Lower lobe of right lung (tissue), 2 donors: Measurements from ENCODE around the gene EGFL7. TPM values are rescaled to one million over a fixed set of nuclear protein-coding genes. Genes with fewer than 3 reads are reported as not detected.
"Not testable (repeated sequence)": the region's sequence is repeated elsewhere in the genome, so short reads cannot be mapped to it uniquely, and the experiment has no call there.

ENCODE experiments used
- ATAC-seq, 2 donors: fragments of 200-7000 bp; cut with Tn5 transposase; one replicate each; pipeline ENCODE4 v1.9.1; 2020 to 2022; ENCODE audit warnings: mild to moderate bottlenecking in 2 of 2, moderate library complexity in 2 of 2
- DNase-seq: peaks from one replicate; pipeline ENCODE4 v3.0.0-alpha.2; 2020
- H3K27ac ChIP-seq: fragments of 200-600 bp; one replicate; pipeline ENCODE4 v1.8.0; 2022
- H3K27me3 ChIP-seq: fragments of 200-600 bp; one replicate; pipeline ENCODE4 v1.8.0; 2022; ENCODE audit warnings: low read depth
- H3K36me3 ChIP-seq: fragments of 200-600 bp; one replicate; pipeline ENCODE4 v1.8.0; 2022; ENCODE audit warnings: mild to moderate bottlenecking
- H3K4me1 ChIP-seq: fragments of 200-600 bp; one replicate; pipeline ENCODE4 v1.8.0; 2022
- H3K4me3 ChIP-seq: fragments of 200-600 bp; one replicate; pipeline ENCODE4 v1.8.0; 2022; ENCODE audit warnings: mild to moderate bottlenecking
- H3K9me3 ChIP-seq: fragments of 200-600 bp; one replicate; pipeline ENCODE4 v1.8.0; 2022
- intact Hi-C: fragments of 100-400 bp; cut with DNase I; formaldehyde crosslinking; loops from one replicate; pipeline ENCODE4 v1.11.0; 2022
- total RNA-seq: library from RNA; stranded (reverse); fragmentation: NEBNext Ultra II Directional; extraction: Animal tissue kit (Norgen Biotek cat#: 25700); gene quantifications from one replicate; pipeline ENCODE4 v1.2.1, GENCODE V29; 2021
- TF ChIP-seq, protein P1 (sequence below): fragments of 200-600 bp; IDR thresholded peaks from one replicate; pipeline ENCODE4 v1.8.0; 2022; ENCODE audit warnings: antibody characterized with exemption, mild to moderate bottlenecking
- donor health status: DM: no; HTN: yes; CAD: no; lungs with severe emphysema.

EGFL7 gene
- total RNA-seq, 1 donor from 2014 or later = 230 TPM

- Histone ChIP-seq H3K36me3 (no peaks in the 10 kb centered on the region), H3K4me1 (peaks cover 27% of the 10 kb centered on the region), H3K27ac (no peak overlapping the region), H3K9me3 (no peaks in the 10 kb centered on the region), H3K4me3 (peak overlapping the region; percentile 6), H3K27me3 (peaks cover 11% of the 10 kb centered on the region)
- TF ChIP-seq, protein P1, sequence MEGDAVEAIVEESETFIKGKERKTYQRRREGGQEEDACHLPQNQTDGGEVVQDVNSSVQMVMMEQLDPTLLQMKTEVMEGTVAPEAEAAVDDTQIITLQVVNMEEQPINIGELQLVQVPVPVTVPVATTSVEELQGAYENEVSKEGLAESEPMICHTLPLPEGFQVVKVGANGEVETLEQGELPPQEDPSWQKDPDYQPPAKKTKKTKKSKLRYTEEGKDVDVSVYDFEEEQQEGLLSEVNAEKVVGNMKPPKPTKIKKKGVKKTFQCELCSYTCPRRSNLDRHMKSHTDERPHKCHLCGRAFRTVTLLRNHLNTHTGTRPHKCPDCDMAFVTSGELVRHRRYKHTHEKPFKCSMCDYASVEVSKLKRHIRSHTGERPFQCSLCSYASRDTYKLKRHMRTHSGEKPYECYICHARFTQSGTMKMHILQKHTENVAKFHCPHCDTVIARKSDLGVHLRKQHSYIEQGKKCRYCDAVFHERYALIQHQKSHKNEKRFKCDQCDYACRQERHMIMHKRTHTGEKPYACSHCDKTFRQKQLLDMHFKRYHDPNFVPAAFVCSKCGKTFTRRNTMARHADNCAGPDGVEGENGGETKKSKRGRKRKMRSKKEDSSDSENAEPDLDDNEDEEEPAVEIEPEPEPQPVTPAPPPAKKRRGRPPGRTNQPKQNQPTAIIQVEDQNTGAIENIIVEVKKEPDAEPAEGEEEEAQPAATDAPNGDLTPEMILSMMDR = no peak
- intact Hi-C loops = no loop called here
- ATAC-seq = peak; percentile 40 to 54
- peak; percentile 54 for DNase-seq
Measured at GRCh38 chr9:136700959-136701667, 38.4 kb downstream of the EGFL7 start.

DNA sequence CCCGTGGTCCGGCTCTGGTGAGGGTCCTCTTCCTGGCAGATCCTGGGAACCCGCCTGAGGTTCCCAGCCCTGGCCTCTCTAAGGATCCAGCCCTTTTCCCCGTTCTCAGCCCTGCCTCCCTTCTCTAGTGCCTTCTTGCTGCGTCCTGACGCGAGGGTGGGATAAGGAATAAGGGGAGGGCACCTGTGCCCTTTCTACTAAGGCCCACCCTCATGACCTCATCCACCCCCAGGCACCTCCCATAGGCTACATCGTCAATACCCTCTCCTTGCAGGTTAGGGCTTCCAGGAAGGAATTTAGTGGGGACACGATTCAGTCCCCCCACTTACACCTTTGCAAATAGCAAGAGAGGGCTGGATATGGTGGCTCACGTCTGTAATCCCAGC, 38.9 kb downstream of the EGFL7 start:
- peaks cover 11% of the 10 kb centered on the region for H3K27me3 ChIP-seq
- peak overlapping the region; percentile 6 for H3K4me3 ChIP-seq
- no peaks in the 10 kb centered on the region for H3K9me3 ChIP-seq
- DNase-seq = no peak
- H3K4me1 ChIP-seq = peaks cover 22% of the 10 kb centered on the region
- no peaks in the 10 kb centered on the region for H3K36me3 ChIP-seq
- TF ChIP-seq, protein P1 = no peak
- H3K27ac ChIP-seq = no peak overlapping the region
- ATAC-seq = no peak
- intact Hi-C loops = no loop called here

GRCh38 chr9:136703276-136703860, 40.7 kb downstream of the EGFL7 start:
- Histone ChIP-seq H3K27ac (no peak overlapping the region), H3K9me3 (no peaks in the 10 kb centered on the region), H3K36me3 (no peaks in the 10 kb centered on the region), H3K4me3 (no peak overlapping the region), H3K4me1 (peaks cover 13% of the 10 kb centered on the region), H3K27me3 (peaks cover 11% of the 10 kb centered on the region)
- no peak for ATAC-seq
- no peak for DNase-seq
- intact Hi-C loops = no loop called here
- TF ChIP-seq, protein P1 = no peak

DNA sequence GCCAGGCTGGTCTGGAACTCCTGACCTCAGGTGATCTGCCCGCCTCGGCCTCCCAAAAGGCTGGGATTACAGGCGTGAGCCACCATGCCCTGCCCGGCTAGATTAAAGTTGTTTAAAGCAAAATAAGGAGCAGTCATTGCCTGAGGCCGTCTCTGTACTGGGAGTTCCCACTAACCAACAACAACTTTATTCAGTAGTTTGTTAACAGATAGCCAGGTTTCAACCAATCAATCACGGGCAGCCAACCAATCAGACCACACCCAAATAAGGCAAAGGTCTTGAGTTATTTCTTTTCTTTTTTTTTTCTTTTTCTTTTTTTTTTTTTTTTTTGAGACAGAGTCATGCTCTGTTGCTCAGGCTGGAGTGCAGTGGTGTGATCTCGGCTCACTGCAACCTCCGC, 42.0 kb downstream of the EGFL7 start:
- intact Hi-C loops = not testable (repeated sequence)

DNA sequence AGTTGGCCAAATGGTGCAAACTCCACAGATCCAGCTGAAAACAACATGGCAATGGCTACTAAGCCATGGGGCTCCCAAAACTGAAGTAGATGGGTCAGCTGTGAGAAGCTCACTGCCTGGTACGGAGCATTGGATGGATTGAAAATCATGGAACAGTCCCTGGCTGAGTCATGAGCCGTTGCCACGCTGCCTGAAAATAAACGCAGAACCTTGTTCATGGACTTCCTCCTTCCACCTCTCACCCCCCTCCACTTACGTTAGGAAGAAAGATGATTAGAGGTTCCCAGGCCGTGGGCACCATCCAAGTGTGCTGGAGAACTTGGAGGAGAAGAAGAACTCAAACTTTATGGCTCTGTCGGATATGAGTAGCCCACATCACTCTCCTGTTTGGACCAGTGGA, 42.8 kb downstream of the EGFL7 start:
- intact Hi-C loops = no loop called here
- Histone ChIP-seq H3K4me3 (no peak overlapping the region), H3K9me3 (no peaks in the 10 kb centered on the region), H3K4me1 (peaks cover 11% of the 10 kb centered on the region), H3K27me3 (peaks cover 5% of the 10 kb centered on the region), H3K36me3 (no peaks in the 10 kb centered on the region), H3K27ac (no peak overlapping the region)
- no peak for DNase-seq
- TF ChIP-seq, protein P1 = no peak
- no peak for ATAC-seq

More for the DNA sequence above, 42.0 kb downstream of the EGFL7 start:
- not testable (repeated sequence) for DNase-seq, H3K9me3 ChIP-seq, ATAC-seq, H3K4me3 ChIP-seq, H3K27ac ChIP-seq, H3K36me3 ChIP-seq
- H3K27me3 ChIP-seq = peaks cover 11% of the 10 kb centered on the region
- H3K4me1 ChIP-seq = peaks cover 13% of the 10 kb centered on the region

GRCh38 chr9:136707011-136707410, 44.3 kb downstream of the EGFL7 start:
- Histone ChIP-seq H3K27ac (no peak overlapping the region), H3K4me1 (peaks cover 5% of the 10 kb centered on the region), H3K27me3 (peaks cover 6% of the 10 kb centered on the region), H3K4me3 (no peak overlapping the region), H3K9me3 (no peaks in the 10 kb centered on the region), H3K36me3 (no peaks in the 10 kb centered on the region)
- TF ChIP-seq, protein P1 = no peak
- intact Hi-C loops = no loop called here
- DNase-seq (no peak), ATAC-seq (no peak)
